Measurements from ENCODE around the gene SMOC1. TPM values are rescaled to one million over a fixed set of nuclear protein-coding genes. Genes with fewer than 3 reads are reported as not detected.

SMOC1 gene
- total and polyA plus RNA-seq, 2 of the 8 experiments (the other 6 are each of a cell fraction or from before 2014, with no cell fraction given), result 1.6 to 2.4 TPM

- no peak overlapping the region for H3K56ac ChIP-seq (replicated peaks; ENCODE audit: insufficient read length, low read depth, low read length)
- no peak for FAIRE-seq
Observed at GRCh38 chr14:69992564-69992963, 113.3 kb downstream of the SMOC1 start.

More at GRCh38 chr14:69992564-69992963, 113.3 kb downstream of the SMOC1 start:
- Histone ChIP-seq H4K91ac (replicated peaks; ENCODE audit: insufficient read length, low read length) (no peak overlapping the region), H3K4ac (replicated peaks; ENCODE audit: insufficient read length, low read depth, low read length) (no peak overlapping the region), H4K5ac (ENCODE audit: insufficient read length, low read depth, low read length) (no peak overlapping the region), H3K23me2 (ENCODE audit: low read depth, low read length) (no peaks in the 10 kb centered on the region), H3K4me3 (ENCODE audit: extremely low read depth in 1 of 4, insufficient read depth in 2 of 4, low read depth in 3 of 4, low read length in 4 of 4) (no peak overlapping the region), H2AK5ac (ENCODE audit: low read depth, low read length) (no peak overlapping the region), H4K8ac (ENCODE audit: extremely low read depth, insufficient read depth, low read length) (no peak overlapping the region), H2BK20ac (ENCODE audit: low read length) (no peak overlapping the region), H2BK12ac (ENCODE audit: low read depth, low read length) (no peak overlapping the region), H3K79me2 (ENCODE audit: control insufficient read depth in 1 of 2, insufficient read depth in 2 of 2, low read length in 2 of 2) (no peaks in the 10 kb centered on the region), H2BK15ac (ENCODE audit: low read length) (no peak overlapping the region), H2BK5ac (ENCODE audit: low read depth, low read length) (no peak overlapping the region), H3K4me1 (replicated peaks in 1 of 4; ENCODE audit: control insufficient read depth in 3 of 4, insufficient read depth in 4 of 4, low read length in 3 of 4) (peaks cover 0 to 5% (median 1%) of the 10 kb centered on the region in 4 experiments; a peak in 4 of 7 replicates), H4K20me1 (replicated peaks in 1 of 2; ENCODE audit: control insufficient read depth in 1 of 2, insufficient read depth in 2 of 2, low read length in 2 of 2) (no peaks in the 10 kb centered on the region), H3K36me3 (ENCODE audit: control insufficient read depth in 2 of 4, insufficient read depth in 4 of 4, low read length in 3 of 4) (no peaks in the 10 kb centered on the region), H3K27me3 (replicated peaks in 1 of 4; ENCODE audit: control insufficient read depth in 3 of 4, extremely low read depth in 1 of 4, insufficient read depth in 3 of 4, low read length in 3 of 4) (no peaks in the 10 kb centered on the region), H3K23ac (ENCODE audit: insufficient read length) (no peak overlapping the region), H2AFZ (ENCODE audit: low read length) (no peak overlapping the region), H3K4me2 (ENCODE audit: insufficient read depth in 1 of 2, low read depth in 2 of 2, low read length in 2 of 2) (no peak overlapping the region), H3K27ac (ENCODE audit: low read depth, low read length) (no peak overlapping the region), H3K9me3 (ENCODE audit: insufficient read depth in 2 of 2, low read depth in 1 of 2, low read length in 1 of 2) (no peaks in the 10 kb centered on the region), H3K79me1 (ENCODE audit: low read depth, low read length) (no peaks in the 10 kb centered on the region), H3K14ac (ENCODE audit: insufficient read length) (no peak overlapping the region), H3K9ac (replicated peaks in 1 of 4; ENCODE audit: extremely low read depth in 1 of 4, low read depth in 3 of 4, low read length in 3 of 4) (no peak overlapping the region), H2BK120ac (replicated peaks; ENCODE audit: low read depth, low read length) (no peak overlapping the region), H3K18ac (ENCODE audit: extremely low read depth, low read length) (no peak overlapping the region)
- TF ChIP-seq, protein P1, sequence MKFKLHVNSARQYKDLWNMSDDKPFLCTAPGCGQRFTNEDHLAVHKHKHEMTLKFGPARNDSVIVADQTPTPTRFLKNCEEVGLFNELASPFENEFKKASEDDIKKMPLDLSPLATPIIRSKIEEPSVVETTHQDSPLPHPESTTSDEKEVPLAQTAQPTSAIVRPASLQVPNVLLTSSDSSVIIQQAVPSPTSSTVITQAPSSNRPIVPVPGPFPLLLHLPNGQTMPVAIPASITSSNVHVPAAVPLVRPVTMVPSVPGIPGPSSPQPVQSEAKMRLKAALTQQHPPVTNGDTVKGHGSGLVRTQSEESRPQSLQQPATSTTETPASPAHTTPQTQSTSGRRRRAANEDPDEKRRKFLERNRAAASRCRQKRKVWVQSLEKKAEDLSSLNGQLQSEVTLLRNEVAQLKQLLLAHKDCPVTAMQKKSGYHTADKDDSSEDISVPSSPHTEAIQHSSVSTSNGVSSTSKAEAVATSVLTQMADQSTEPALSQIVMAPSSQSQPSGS (IDR thresholded peaks at IDR 0.05; ENCODE audit: low read length), result no peak
- TF ChIP-seq PHF8 (conservative IDR thresholded peaks at IDR 0.05; ENCODE audit: low read depth, low read length), result no peak
- no peak for TF ChIP-seq BCL11A (IDR thresholded peaks at IDR 0.05; ENCODE audit: low read depth in 2 of 2, low read length in 2 of 2)
- no peak for TF ChIP-seq NRF1 (IDR thresholded peaks at IDR 0.05; ENCODE audit: low read depth, low read length)
- TF ChIP-seq CBX5 (IDR thresholded peaks at IDR 0.05; ENCODE audit: low read depth, low read length), result no peak
- TF ChIP-seq CEBPB (IDR thresholded peaks at IDR 0.05; ENCODE audit: low read depth, low read length), result no peak
- no peak for TF ChIP-seq POLR2AphosphoS5 (IDR thresholded peaks at IDR 0.05; ENCODE audit: low read depth, low read length)
- DNase-seq (ENCODE audit: low read depth in 1 of 2, low spot score in 2 of 2), result no peak
- ChIA-PET CTCF (ENCODE audit: partially characterized antibody) (interaction anchor here (0.7 to 8.4 kb wide), 3 partner anchors 21 to 112 kb away, joined by 3 to 37 read pairs (median 3); no protein-coding TSS in a partner anchor), POLR2A (ENCODE audit: partially characterized antibody) (no interaction called here)
- 88% methylated on average over 3 of the region's 3 CpGs; no CpG with 5 or more reads in 1 of the 2 experiments for WGBS, 2 experiments (ENCODE audit: extremely low coverage in 1 of 2, insufficient coverage in 1 of 2, insufficient read length in 1 of 2, insufficient replicate concordance in 2 of 2, low coverage in 1 of 2, low lambda C conversion rate in 2 of 2, missing lambda C conversion rate in 1 of 2)

Data from H1 (cell line).